ENCODE measurements around the gene HSFX3.
A peak's percentile ranks its signal among the peaks of the same experiment; 100 is the strongest.
"Not testable (repeated sequence)": the region's sequence is repeated elsewhere in the genome, so short reads cannot be mapped to it uniquely, and the experiment has no call there.

Gene HSFX3

GRCh38 chrX:149517308-149517707 is 32.4 kb downstream of the HSFX3 start:
- DNase-seq (ENCODE audit: low read depth, low spot score): no peak

GRCh38 chrX:149516604-149517003 is 33.1 kb downstream of the HSFX3 start:
- no peak for DNase-seq (ENCODE audit: low read depth, low spot score)

- no peak for DNase-seq (ENCODE audit: low read depth, low spot score)
Measured at GRCh38 chrX:149515954-149516602, 33.6 kb downstream of the HSFX3 start.

GRCh38 chrX:149513825-149514428 is 35.8 kb downstream of the HSFX3 start:
- DNase-seq (ENCODE audit: low read depth, low spot score): no peak

DNA sequence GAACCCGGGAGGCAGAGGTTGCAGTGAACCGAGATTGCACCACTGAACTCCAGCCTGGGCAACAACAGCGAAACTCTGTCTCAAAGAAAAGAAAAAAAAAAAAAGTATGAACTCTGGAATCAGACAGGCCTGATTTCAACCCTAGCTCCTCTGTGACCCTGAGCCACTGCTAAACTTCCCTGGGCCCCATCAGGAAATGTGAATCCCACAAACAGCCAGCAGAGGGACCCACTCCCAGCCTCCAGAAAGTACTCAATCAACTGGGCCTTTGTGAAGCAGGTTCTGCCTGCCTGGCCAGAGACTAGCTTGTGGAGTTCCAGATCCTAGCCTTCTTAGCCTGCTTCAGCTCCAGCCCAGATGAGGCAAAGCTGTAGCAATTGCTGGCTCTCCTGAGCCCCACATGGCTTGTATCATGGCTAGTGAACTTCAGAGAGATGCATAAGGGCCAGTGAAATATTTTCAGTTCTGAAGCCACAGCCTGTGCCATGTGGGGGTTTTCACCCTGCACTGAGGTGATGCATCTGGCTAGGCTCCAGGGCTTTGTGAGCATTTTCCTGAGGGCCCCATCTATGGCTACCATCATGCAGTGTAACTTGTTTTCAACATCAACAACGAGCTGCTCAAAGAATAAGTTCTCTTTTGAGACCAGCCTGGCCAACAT is 37.4 kb downstream of the HSFX3 start:
- peak; percentile 13 for DNase-seq (ENCODE audit: low read depth, low spot score)

- no peak for DNase-seq (ENCODE audit: low read depth, low spot score)
Measured at GRCh38 chrX:149511081-149511480, 38.6 kb downstream of the HSFX3 start.

GRCh38 chrX:149510386-149510785 is 39.3 kb downstream of the HSFX3 start:
- no peak for DNase-seq (ENCODE audit: low read depth, low spot score)

DNA sequence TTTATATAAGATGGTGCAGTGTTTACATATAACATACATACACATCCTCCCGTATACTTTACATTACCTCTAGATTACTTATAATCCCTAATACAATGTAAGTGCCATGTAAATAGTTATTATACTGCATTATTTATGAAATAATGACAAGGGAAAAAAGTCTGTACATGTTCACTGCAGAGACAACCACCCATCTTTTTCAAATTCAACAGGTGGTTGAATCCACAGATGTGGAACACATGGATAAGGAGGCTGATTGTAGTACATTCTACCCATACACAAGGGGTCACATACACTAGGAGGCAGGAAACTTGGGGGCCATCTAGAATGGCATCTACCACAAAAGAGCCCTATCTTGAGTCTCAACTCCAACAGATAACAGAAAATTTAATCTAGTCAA is 41.3 kb downstream of the HSFX3 start:
- DNase-seq (ENCODE audit: low read depth, low spot score): no peak

DNA sequence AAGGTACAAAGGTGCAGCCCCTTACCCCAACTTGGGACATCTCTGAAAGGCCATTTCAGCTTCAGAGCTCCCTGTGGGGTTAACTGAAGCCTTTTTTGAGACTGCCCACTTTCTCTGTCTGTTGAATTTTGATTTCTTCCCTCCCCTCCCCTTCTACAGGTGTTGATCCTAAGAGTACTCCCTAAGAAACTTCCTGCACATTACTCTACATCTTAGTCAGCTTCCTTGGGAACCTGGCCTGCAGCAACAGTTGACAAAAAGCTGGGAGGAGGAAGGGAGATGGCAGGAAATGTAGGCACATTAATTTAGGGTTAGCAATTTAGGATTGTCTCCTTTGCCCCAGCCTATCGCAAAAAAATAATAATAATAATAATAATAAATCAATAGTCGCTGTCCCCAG is 43.4 kb downstream of the HSFX3 start:
- no peak for DNase-seq (ENCODE audit: low read depth, low spot score)

- DNase-seq (ENCODE audit: low read depth, low spot score): no peak
Measured at GRCh38 chrX:149505671-149506070, 44.1 kb downstream of the HSFX3 start.

DNA sequence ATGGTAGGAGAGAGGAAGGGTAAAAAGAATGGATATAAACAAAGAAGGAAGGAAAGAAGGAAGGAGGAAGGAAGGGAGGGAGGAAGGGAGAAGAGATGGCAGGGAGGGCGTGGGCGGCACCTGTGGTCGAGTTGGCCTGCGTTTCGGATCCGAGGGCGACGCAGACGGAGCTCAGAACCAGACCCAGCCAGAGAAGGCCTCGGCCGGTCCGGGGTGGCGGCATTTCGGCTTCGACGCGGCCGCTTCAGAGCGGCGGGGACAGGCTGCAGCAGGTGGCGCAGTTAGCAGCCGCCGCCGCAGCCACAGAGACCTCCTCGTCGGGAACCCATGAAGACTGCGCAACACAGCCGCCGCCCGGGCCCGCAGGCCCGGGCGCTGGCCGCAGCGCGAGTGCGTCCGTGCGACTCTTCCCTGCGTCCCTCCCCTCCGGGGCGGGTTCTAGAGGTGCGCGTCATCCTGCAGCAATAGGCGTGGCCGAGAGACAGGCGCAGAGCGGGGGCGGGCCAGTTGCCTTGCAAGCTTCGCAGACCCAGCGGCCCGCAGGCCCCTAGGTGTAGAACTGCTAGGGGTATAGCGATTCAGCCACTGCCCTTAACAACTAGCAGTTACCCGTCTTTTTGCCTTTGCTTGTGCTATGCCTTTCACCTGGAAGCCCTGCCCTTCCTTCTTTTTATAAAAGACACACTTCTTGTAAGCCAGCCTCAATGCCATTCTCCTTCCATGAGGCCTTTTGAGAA is 44.6 kb downstream of the HSFX3 start, which contains the start of gene IDS:
IDS (minus strand) TSS at position 392 of the 737 bp plus-strand sequence; CDS start at position 223, 169 bp downstream.
- peak; percentile 51 for DNase-seq (ENCODE audit: low read depth, low spot score)

DNA sequence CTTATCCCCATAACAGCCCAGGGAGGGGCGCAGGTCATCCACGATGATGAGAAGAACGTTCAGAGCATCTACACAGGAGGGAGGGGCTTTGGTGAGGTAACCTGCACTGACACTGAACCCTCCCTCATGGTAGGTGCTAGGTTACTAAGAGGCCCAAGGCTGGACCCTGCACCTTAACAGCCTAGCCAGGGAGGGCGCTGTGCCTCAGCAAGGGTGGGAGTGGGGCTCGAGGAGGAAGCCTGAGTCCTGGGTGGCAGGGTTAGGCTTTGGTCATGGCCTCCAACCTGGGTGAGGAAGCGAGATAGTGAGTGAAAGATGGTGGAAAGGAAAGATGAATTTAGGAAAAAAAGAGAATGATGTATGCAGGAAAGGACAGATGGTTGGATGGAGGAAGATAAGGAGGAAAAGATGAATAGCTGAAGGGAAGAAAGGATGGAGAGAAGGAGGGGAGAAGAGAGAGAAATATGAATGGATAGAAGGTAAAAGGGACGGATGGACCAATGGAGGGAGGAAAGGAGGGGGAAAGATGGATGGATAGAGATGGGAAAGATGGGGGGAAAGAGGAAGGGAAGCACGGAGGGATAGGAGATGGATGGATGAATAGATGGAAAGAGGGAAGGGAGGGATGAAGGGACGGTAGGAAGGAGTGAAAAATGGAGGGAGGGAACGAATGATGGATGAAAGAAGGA is 45.4 kb downstream of the HSFX3 start:
- DNase-seq (ENCODE audit: low read depth, low spot score): no peak

- peak; percentile 6 for DNase-seq (ENCODE audit: low read depth, low spot score)
Measured at GRCh38 chrX:149503446-149503845, 46.3 kb downstream of the HSFX3 start.

GRCh38 chrX:149502923-149503322 is 46.8 kb downstream of the HSFX3 start:
- not testable (repeated sequence) for DNase-seq (ENCODE audit: low read depth, low spot score)

GRCh38 chrX:149499766-149500165 is 50.0 kb downstream of the HSFX3 start:
- no peak for DNase-seq (ENCODE audit: low read depth, low spot score)

DNA sequence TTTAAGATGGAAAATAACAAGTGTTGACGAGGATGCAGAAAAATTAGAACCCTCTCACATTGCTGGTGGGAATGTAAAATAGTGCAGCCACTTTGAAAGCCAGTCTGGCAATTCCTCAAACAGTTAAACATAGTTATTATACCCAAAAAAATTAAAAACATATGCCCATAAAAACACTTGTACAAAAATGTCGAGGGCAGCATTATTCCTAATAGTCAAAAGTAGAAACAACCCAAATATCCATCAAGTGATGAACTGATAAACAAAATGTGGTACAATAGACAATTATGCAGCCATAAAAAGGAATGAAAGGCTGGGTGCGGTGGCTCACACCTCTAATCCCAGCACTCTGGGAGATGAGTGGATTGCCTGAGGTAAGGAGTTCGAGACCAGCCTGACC is 51.0 kb downstream of the HSFX3 start:
- DNase-seq (ENCODE audit: low read depth, low spot score): no peak

All from activated naive CD8-positive, alpha-beta T cell treated with anti-CD3 and anti-CD28 coated beads, Interleukin-2, amount 50 U/mL, for 16 hours (primary cell).